ENCODE results near the gene WWOX.

The WWOX gene

DNA sequence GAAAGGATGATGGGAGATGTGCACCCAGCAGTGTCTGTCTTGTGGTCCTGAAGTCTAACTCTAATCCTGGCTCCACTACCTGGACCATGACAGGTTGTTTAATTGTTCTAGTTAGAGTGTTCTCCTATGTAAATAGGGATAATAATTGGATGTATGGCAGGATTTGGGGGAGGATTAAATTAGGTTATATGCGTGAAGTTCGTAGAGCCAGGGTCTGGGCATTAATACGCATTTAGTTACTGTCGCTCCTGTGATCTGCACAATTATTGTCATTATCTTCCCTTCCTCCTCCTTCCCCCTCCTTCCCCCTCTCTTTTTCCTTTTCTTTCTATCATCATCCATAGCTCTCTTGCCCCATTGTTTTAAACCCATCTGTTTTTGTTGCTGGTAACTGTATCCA lies 210.3 kb downstream of the WWOX start:
- no peak for DNase-seq

DNA sequence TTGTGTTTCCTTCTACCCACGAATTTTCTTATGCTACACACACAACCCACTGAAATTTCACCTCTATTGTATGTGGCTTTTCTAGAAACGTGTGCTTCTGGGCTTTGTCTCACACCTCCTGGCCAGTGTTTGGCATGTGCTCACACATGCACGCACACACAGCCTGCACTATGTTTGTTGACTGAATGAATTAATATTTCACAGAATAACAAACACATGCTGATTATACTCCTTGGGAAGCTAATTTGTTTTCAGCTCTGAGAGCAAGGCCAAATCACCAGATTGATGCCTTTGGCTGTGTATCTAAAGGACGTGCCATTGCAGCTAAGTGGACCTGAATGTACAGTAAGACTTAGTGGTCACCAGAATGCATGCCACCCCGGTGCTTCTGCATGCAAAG lies 210.7 kb downstream of the WWOX start:
- DNase-seq = no peak

DNA sequence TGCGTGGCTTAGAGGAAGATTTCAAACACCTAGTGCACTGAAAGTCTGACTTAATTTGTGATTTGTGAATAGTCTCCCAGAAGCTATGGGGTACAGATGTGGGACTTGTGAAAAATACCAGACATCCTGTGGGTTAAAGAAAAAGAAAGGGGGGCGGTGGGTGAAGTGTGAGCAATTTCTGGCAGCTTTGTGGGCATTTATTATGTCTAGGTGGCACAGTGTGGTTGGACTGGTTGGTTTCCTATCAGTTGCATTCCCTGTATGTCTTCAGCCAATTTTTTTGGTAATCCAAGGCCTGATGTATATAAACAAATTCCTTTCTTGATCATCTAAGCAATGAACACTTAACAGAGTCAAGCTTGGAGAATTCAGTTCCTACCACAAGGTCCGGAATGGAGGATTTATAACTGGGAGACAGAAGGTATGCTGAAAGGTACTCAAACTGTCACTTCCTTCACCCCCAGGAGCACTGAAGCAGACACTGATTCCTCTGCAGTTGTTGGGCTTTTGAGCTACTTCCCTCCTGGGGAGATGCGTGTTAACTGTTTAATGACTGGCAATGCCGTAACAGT lies 211.6 kb downstream of the WWOX start:
- DNase-seq = peak in 1 of 2 experiments; percentile 4

DNA sequence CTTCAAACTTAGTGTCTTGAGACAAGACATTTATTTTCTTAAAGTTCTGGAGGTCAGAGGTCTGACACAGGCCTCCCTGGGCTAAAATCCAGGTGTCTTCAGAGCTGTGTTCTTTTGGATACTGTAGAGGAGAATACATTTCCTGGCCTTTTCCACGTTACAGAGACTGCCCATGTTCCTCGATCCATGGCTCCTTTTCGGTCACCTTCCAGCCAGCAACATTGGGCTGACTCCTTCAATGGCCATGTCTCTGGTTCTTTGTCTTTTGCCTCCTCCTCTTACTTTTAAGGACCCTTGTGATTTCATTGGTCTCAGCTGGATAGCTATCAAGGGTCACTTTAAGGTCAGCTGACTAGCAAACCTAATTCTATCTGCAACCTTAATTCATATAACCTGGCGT lies 212.4 kb downstream of the WWOX start:
- no peak for DNase-seq

DNA sequence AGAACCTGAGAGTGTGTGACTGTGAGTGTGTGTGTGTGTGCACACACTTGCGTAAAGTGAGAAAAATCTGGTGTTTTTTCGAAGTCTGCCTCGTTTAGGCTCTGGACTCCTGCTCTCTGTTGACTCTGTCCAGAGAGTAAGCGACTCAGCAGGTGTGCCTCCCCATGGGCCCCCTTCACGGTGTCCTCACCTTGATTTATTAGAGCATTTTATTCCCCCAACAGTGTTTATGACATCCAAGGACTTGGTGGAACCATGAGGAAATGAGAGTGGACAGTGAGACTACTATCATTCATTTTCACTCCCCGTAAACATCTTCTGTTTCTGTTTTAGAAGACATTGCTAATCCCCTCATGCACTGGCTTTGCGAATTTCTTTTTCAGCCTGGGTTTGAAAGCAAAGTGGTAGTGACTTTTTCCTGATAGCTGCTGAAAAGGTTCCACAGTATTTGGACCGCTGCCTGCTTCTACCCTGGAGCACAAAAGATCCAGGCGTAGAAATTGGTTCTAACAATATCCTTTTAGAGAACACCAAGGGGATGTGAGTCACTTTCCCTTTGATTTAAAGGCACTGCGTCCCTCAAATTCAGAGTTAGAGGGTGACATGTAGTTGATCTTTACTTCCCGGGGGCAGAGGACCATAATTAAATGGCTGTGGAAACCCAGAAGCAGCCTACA lies 218.2 kb downstream of the WWOX start:
- no peak for DNase-seq

DNA sequence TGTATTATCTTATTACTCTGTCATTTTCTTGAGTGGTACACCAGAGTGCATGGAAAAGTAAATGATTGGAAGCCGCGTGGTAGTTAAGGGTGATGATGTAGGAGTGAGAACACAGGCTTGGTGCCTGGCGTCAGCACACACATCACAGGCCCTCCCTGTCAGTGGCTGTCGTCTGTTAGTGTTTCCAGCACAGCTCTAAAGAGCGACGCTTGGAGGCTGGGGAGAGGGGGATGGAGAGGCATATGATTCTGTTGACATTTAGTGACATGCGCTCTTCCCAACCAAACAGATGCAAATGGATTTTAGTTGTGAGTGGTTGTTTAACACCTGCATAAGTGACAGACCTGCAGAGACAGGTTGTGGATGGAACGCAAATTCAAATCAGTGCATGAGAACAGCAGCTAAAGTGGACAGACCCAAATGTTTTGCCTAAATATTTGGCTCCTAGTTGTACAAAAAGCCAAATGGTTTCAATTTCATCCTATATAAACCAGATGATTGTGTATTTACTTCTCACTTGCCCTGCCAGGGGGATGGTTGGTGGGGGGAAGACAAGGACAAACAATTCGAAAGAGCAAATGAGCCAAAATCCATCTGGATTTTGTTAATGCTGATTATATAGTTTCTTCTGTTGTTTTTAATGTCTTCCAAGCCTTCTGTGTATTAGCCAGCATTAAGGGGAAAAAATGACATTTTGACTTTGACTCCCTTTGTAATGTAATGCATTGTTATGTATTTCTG lies 222.3 kb downstream of the WWOX start:
- no peak for DNase-seq

DNA sequence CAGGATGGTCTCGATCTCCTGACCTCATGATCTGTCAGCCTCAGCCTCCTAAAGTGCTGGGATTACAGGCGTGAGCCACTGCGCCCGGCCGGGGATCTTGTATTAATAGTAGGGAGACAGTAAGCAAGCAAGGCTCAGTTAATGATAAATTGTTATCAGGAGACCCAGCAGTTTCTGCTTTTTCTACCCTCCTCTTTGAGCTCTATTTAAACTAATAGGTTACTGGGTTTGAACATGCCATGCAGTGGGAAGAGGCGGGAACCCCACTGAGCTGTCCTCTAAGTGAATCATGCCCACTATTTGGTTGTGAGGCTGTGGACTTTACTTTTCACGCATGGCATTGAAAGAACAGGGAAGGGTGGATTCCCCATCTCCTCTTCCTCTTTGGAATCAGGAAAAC lies 223.9 kb downstream of the WWOX start:
- DNase-seq = no peak

DNA sequence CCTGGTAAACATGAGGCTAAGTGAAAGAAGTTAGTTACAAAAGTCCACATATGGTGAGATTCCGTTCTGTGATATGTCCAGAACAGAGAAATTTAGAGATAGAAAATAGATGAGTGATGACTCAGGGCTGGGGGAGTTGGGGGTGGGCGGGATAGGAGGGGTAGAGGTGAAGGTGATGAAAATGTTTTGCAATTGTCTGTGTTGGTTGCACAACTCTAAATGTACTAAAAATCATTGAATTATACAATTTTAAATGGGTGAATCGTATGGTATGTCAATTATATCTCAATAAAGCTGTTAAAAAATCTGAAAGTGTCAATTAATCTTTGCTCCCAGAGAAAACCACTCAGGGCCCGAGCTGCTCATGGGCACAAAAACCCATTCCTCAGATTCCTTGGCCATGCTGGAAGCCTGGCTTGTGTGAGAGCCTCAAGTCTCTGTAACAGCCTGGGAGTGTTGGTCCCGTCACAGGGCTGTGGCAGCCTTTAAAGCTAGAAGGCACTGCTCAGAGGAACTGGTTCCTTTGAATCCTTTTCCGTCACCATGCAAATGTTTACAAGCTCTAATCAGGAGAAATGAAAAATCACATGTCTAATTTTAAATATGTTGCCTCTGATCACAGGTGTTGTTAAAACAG lies 225.3 kb downstream of the WWOX start:
- DNase-seq = no peak

DNA sequence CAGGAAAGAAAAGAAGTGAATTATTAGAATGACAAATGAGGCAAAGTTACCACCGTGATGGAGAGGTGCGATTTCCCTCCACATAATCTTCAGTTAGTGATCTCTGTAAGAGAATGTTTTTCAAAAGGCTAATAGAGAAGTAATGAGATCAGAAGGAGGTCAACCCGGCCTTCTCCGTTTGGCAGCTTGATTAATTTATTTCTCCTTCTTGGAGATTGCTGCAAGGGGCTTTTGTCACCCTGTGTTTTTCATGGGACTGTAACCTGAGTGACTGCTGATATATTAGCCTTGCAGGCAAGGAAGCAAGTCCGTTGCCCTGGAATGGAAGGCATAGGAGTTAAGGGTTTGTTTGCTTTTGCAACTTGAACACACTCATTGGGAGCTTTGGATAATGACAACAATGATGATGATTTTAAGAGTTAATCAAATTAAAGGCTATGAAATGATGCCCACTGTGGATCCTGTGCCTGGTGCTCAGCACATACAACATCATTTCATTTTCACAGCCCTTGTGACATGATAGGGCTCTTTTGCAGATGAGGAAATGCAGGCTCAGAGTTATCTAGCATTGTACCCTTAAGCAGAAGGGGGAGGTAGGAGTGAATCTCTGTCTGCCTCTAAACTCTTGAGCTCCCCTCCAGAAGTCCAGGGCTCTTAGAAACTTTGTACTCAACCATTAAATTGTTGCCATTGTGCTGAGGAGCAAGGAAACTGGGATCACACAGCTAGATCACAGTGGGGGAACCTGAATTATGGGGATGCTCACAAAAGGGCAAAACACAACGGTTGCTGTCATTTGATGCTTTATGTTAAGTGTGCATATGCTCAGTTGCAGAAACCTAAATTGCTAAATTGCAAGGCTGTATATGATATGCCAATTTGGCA lies 226.3 kb downstream of the WWOX start:
- DNase-seq = no peak

DNA sequence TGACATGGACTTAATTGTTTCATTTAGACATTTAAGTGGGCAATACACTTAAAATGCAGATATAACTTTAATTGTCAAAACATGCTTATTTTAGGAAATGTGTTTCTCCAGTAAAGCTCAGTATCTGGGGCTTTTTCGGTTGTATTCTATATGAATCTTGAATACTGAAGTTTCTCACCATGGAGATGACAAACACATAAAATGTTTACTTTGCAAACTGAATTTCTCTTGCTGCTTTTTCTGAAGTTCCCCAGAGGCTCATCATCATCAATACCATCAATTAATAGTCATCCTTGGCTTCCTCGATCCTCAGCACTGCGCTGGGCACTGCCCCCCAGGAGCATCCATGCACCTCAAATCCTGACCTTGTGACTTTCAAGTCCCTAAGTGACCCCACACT lies 227.3 kb downstream of the WWOX start:
- no peak for DNase-seq

DNA sequence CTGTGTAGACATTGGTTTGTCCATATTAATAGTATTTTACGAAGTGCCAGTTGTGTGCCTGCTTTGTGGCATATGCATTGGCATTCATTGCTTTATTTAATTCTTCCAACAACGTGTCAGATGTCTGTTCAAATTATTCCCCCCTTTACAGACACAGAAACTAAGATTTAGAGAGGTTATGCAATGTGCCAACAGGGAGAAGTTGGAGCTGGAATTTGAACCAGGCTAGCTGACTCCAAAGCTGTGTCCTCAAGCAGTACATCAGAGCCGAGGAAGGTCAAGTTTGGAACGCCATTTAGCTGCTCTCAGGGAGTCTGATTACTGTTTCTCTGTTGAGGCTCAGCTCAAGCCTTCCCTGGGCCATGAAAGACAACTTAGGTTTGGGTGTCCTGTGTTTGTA lies 232.3 kb downstream of the WWOX start:
- no peak for DNase-seq

DNA sequence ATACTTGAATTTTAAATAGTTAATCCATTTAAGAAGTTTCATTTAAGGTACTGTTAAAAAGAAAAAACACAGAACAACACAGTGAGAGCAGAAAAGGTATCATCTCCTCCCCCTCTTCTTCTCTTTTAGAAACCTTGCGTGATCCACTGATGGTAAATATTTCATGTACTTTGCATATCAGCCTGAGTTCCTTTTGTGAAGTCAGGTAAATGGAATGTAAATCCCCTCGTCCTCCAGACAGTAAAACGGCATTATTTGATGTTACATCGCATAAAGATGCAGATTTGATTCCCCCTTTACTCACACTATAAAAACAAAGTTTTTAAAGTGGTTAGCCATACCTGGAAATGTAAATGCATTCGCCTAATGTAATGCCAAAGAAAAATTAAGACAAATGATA lies 234.4 kb downstream of the WWOX start:
- no peak for DNase-seq

DNA sequence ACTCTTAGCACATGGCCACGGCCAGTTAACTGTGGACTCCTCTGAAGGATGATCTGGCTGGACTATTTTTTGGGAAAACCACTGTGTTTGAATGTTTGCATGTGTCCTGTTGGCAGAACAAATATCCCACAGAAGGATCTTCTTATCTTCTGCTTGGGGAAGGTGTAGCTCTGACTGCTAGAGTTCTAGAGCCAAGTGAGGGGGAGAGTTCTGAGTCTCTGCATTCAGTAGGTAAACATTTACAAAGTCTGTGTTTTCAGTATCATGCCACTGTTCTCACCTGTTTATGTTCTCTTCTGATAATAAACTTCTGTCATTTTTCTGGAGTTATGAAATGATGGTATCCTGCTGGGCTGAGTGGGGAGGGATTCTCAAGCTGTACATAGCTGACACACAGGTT lies 241.1 kb downstream of the WWOX start:
- DNase-seq = no peak

DNA sequence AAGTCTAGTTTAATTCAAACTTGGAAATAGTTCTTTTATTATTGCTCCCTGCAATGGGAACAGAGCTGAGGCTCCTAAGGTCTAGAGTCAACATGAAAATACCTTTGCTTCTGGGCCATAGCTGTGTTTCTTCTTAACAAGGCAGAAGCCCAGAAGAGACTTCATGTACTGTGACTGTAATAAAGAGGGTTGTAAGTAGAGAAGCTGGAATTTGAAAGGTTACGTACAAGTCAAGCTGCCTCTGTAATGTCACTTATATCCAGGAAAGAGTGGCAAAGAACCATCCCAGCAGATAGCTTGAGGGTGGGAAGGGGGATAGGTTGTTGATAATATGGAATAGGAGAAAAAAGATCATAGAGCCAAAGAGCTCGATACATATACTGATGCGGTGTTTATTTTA lies 248.6 kb downstream of the WWOX start:
- DNase-seq = no peak

DNA sequence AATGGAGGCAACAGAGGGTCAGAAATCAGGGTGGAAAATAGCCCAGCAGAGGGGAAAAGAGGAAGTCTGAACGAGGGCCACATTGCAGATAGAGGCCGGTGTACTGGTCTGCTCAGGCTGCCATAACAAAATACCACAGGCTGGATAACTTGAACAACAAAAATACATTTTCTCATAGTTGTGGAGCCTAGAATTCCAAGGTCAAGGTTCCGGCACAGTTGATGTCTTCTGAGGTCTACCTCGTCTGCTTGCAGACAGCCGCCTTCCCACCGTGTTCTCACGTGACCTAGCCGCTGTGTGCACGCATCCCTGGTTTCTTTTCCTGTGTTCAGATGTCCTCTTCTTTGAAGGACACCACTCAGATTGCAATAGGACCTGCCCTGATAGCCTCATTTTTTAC lies 249.4 kb downstream of the WWOX start:
- no peak for DNase-seq

DNA sequence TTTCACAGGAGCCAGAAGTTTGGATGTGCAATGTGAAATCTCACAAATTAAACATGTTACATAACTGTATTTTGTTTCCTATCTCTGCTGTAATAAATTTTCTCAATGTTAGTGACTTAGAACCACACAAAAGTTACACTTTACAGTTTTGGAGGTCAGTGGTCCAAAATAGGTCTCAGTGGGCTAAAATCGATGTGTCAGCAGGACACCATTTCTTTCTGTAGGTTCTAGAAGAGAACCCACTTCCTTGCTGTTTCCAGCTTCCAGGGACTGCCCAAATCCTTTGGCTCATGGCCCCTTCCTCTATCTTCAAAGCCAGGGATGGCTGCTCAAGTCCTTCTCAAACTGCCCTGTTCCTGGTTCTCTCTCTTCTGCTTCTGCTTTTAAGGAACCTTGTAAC lies 252.7 kb downstream of the WWOX start:
- DNase-seq = no peak

DNA sequence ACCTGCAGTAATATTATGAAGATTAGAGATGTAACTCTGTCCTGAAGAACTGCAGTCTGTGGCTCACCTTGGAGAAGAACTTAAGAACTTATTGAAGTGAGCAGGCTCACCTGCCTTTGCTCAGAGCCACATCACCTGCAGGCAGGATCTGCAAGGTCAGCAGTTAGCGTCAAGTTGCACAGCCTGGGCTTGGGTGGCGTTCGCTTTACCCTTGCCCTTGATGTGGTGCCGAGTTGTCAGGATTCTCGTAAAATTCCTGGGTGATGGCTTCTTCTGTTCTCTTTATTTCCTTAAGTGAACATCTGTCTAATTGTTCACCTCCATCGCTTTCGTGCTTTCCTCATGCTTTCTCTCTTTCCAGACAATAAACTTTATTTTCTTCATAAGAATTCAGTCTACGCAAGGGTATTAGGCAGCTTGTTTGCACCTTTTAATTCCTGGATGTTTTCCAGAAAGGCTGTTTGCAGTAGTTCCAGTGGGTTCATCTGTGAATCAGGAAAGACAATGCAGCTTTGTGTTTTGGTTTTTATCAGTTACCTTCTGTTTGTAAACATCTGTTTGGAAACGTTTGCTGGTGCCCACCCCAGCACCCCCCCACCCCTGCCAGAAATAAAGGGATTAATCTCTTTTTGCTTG lies 254.3 kb downstream of the WWOX start:
- no peak for DNase-seq

DNA sequence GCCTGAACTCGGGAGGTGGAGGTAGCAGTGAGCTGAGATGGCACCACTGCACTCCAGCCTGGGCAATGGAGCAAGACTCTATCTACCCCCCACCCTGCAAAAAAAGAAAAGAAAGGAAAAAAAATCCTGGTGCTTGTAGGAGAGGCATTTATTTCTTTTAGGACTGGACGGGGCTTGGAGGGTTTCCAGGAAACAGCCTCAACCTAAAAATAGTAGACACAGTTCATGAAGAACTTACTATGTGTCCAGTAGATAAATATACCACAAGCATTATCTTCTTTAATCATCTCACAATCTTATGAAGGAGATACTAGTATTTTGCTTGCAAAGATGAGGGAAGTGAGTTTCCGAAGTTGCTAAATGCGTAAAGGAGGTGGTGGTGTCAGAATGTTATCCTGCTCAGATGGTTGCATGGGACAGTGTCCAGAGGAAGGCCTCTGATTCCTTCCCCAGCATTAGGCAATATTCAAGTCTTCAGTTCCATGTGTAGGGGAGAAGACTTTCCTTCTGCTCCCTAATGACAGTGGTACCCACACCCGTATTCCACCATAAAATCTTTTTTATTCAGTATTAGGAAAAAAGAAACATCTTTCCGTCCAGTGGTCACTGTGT lies 263.2 kb downstream of the WWOX start:
- no peak for DNase-seq

DNA sequence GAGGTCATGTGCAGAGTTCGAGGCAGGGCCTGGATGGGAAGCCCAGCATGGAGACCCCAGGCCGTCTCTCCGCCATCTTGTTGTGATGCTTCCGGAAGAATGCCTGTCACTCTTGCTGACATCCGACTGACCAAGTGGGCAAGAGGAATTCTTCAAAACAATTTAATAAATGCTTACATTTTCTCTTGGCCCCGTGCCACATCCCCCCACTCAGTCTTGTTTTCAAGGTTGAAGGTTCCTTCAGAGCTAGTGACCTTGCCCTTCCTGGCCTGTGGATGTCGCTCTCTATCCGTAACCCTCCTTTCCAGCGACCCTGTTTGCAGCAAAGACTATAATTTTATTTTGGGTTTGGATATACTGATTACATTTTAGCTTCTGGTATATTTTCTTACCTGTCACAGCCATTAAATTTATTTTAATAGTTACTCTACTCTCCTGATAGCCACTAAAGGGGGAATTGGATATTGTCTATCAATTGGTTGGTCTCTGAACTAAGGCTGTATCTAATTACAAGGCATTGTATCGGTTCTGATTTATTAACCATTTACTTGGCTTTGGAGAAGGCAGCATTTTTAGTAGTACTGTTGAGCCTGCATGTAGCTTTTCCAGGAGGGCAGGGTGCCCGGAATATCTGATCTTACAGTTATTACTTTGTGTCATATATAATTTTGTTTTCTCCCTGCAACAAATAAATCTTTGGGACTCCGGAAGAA lies 264.5 kb downstream of the WWOX start:
- DNase-seq = no peak

DNA sequence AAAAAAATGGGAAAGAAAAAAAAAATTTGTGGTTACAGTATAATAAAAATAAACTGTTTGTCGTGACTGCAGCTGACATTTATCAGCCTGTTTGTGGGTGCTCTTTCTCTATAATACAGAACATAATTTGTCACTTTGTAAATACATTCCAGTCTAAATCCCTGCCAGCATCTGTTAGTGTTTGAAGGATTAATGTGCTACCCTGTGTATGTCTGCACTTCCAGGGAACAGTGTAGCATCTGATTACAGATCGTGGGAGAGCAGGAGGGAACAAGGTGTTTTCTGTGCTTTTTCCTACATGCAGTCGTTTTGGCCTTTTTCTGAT lies 265.1 kb downstream of the WWOX start:
- DNase-seq = no peak

DNA sequence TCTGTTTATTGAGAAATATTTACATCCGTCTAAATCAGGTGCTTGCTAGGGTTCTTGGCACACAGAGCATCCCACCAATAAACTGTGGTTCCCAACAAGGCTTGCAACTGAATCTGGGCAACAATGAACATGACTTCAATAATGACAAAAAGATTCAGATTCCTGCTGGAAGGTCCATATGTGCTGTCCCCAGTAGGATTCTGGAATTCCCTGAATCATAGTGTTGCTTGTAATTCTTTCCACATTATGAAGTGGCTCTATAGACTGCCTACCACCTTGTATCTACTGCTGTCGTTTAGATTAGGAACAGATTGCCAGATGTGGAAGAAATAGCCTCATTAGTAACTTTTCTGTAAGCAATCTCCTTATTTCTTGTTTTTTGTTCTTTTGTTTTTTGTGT lies 265.9 kb downstream of the WWOX start:
- no peak for DNase-seq
